ENCODE results near the gene CUL1.

Gene CUL1

DNA sequence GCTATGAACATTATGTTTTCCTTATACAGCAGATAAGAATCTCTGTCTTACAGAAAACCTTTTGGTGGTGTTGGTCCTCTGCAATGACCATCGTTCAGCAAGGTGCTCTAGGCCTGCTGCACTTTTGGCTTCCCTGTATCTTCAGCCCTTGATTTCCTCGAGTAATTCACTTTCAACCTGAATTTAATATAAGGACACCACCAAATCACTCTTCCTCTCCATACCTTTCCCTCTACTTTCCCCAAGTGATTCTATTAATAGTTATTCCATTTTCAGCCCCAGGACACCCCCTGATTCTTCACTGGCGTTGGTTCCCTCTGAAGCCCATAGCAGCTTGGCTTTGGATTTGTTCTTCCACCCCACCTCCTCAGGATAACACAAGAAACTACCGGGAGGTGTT lies 113.2 kb downstream of the CUL1 start:
- ATAC-seq, result no peak

DNA sequence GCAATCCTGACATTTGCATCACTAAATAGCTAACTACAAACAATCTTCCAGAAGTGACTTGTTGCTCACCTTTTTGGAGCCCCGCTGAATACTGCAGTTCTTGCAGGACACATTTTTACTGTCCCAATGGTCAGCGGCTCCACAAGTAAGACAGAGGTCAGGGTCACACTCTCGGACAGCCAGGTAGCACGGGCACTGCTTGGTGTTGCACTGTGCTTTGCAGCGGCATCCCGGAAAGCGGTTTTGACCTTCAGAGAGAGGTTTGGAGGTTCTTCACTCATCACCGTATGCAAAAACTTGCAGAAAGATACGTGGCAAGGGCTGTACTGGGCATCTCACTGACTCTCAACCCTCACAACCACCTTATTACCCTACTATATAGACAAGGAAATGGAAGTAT lies 115.2 kb downstream of the CUL1 start:
- ATAC-seq, result no peak

DNA sequence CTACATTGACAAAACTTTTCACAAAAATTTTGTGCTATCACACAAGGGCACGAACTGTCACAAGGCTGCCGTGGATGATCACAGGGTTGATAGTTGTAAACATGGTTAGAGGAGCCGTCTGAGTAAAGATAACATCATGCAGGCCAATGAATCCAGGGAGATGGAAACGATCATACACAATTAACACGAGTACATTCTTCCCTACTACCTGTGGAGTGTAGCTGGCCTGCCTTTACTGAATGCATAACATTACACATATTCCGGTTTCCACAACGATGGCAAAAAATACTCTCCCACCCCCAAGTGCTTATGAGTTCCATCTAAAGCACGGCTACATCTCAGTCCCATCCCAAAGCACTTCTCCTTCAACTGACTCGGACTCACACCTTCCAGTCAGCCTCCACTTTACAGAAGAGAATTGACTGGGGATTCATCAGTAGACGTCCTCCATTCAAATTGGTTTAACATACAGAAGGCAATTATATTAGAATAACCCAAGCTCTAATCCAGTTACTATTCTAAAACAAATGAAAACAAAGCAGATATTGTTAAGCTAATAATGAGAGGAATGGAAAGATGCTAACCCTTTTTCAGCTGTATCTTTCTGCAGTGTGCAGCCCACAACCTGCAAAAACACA lies 116.3 kb downstream of the CUL1 start:
- no peak for ATAC-seq

DNA sequence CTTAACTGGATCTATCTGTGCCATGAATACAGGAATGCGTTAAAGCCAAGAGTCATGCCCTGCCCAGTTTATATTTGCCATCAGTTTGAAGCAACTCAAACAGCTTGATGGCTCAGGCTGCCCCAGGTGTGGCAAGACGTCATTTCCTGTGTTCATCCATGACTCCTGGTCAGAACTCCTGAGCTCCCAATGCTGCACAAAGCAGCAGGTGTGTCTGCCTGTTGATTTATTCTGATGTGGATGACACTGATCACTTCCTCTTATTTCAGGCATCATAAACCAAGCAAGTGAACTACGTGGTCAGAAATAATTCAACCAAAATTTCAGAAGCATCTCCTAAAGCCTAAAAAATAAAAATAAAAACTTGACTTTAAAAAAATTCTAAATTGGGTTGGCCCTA lies 116.9 kb downstream of the CUL1 start:
- ATAC-seq, result no peak

DNA sequence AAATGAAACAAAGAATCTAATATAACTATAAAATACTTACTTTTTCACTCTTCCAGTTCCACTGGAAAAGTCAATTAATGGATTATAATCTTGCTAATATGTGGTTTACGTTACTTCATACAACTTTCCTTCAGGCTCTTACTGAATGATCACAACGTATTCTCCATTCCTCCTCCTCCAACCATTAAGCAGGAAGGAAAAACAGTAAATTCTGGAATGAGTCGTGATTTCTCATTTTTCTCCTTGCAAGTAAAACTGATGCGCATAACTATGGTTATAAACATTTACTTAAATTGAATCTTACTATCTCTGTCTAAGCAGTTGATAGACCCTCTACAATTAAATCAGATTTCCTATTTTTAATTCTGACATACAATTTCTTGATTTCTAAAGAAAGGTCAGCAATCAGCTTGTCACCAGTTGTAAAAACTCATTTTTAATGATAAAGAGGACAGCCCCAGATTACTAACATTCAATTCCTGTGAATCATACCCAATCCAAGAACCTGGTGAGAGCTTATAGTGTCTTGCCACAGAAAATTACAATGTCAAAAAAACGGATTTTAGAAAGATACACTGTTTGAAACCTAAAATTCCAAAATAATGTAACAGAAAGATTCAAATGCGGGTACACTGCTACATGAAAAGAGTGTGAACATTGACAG lies 121.1 kb downstream of the CUL1 start:
- no peak for ATAC-seq

DNA sequence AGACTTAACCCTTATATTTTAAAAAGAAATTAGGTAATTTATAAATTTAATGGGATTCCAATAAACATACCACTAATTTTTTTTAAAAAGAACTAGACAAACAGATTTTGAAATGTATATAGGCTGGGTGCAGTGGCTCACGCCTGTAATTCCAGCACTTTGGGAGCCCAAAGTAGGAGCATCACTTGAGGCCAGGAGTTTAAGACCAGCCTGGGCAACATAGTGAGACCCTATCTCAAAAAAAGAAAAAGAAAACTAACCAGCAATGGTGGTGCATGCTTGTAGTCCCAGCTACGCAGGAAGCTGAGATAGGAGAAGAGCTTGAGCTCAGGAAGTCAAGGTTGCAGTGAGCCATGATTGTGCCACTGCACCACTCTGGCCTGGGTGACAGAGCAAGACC lies 122.7 kb downstream of the CUL1 start:
- no peak for ATAC-seq

DNA sequence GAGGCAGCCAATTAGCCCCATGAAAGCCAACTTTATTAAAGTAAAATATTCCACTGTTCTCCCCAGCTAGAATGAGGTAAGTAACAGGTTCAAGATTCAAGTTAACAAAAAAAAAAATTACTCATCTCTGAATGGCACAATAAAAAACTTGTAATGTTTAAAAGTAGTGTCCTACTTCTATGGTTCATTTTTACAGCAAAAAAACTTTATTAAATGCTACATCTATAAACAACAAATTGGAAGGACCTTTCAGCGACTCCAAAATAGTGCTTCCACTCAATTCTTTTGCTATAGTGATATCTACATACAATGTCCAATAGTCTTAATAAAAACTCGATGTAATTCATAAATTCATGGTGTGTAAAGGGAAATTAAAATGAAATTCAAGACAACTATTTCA lies 126.2 kb downstream of the CUL1 start:
- ATAC-seq, result no peak

DNA sequence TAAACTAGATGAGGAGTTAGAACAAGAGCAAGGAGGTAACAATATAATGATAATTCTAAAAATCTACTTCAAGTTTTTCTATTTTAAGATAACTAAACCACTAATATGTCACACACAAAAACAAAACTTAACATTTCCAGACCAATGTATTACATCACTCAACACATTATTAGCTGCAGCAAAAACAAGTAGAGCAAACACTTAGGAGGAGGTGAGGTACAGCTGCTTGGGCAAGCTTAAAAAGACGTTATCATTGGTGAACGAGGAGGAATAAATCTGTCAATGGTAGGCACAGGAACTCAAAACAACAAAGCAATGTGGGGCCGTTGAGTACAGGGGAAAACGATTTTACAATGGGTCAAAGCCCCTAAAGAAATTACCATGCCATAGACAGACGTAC lies 126.6 kb downstream of the CUL1 start:
- no peak for ATAC-seq

DNA sequence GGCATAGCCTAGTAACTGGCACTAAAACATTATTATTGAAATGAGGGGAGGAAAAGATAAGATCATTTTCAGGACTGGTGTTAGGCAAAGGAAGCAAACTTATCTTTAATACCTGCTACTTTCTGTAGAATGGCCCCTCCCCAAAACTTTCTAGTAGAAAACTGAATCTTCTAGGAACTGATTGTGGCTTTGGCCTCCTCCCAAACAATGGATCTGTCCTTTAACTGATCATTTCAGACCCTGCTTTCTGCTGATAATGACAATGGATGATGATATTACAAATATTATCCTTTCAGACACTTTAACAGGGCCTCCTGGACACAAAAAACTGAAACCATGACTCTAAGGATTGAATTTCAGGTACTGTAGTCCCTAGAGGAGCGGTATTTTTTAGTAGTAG lies 130.3 kb downstream of the CUL1 start:
- no peak for ATAC-seq

DNA sequence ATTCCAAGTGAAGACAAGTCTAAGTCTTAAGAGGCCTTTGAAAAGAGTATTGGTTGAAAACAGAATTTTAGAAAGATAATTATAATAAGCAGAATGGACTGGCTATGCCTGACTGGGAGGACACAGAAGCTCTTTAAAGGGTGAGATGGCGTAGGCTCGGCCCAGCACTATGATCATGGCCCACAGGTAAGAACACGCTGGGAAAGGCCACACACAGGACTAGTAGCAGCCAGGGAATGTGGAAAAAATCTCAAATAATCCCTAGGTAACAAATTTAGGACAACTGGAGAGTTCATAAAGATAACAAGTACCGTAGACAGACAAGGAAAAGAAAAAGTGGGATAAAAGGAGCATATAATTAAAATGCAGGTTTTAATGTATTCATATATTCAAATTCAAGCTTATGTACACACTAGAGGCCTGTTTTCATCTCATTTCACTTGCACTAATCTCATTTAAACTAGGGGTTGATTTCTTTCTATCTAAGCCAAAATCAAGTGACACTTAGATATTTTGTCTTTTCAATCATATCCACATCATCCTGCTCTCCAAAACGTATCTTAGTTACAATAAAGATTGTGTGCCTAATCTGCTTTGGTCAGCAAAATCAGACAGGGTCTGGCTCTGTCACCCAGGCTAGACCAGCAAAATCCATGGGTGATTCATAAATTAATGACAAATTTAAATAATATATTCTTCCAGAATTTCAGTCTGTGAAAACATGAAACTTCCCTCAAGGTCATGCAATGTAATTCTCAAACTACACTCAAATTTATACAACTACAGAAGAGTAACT lies 132.4 kb downstream of the CUL1 start:
- no peak for ATAC-seq

DNA sequence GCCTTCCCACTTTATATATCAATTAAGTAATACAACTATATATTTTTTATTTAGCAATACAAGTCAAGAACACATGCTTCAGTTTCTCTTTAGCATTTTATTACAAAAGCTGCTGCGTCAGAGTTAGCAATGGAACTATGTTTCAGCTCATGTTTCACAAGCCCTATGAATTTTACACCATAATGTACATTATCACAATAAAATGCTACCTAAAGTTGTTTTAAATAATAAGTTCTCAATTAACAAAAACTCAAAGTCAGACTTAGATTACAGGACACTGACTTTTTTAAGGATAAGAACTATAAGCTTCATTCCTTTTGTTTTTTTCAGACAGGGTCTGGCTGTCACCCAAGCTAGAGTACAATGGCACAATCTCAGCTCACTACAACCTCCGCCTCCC lies 133.1 kb downstream of the CUL1 start:
- no peak for ATAC-seq

DNA sequence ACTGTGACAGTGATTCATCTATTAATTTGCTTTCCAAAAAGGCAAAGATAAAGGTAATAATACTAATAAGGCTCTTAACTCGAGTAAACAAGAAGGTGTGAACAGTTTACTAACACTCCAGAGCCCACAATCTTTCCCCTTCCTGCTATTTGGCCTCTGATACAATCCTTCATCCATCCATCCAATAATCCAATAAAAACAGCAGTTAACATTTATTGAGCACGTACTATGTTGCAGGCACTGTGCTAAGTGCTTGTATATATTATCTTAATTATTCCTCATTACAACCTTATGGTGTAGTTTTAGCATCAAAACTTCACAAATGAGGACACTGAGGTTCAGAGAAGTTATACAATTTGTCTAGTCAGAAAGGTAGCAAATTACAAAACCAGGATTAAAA lies 135.9 kb downstream of the CUL1 start:
- no peak for ATAC-seq

DNA sequence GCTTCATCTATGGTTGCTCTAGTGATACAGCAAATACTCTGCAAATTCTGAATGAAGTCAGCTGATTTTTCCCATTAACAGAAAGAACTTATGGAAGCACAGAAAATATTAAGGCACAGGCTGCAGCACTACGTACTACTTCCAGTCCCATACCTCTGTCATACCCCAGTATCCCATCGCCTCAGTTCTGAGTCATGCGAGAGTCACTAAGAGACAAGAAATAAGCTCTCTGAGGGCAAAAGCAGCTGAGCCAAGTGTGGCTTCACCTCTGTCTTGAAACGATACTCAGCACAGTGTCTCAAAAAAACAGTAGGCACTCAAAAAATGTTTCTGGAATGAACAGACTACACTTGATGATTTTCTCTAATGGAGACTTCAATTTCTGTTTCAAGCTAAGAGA lies 137.2 kb downstream of the CUL1 start:
- no peak for ATAC-seq

DNA sequence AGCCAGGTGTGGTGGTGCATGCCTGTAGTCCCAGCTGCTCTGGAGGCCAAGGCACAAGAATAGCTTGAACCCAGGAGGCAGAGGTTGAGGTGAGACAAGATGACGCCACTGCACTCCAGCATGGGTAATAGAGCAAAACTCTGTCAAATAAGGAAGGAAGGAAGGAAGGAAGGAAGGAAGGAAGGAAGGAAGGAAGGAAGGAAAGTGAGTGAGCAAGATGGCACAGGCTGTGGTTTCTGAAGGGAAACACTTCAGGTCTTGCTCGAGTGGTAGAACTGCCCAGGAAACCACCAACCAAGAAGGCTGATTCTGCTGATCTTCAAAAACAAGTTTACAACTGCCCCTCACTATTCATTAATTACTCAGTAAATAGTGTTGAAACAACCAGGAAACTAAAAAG lies 140.2 kb downstream of the CUL1 start:
- no peak for ATAC-seq

DNA sequence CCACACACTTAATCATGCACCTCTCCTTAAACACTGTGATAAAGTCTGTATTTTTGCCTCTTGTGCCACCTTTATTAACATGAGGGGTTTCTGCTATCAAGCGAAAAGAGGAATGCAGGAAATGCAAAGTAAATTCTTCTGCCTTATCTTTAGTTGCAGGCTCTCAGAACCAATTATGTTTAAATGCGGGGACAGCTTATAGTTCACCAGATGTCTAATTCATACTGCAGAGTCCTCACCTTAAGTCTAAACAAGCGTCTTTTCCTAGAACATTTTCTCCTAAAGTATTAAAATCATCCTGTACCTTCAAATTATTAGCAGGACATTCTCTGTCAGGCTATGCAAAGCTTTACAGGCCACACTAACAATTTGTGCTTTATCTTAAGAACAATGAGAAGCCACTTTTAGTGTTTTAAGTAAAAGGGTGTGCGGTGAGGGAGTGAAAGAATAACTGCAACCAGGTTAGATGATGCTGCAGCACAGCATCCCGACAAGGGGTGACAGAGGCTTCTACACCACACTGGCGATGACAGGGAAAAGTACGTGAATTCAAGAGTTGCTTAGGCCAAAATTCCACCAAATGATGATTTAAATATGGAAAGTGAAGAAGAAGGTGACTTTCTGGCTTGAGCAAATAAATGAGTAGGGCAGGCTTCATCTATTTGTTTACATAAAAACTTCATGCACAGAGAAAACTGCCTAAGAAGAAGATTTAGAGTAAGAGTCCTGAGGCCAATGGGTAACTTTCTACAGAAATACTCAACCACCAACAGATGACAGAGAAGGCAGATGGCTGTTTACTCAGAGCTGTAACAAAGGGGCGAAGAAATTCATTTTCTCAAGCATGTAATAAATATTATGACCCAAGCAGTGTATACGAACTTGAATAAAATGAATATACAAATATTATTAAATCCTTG lies 149.4 kb downstream of the CUL1 start:
- no peak for ATAC-seq

DNA sequence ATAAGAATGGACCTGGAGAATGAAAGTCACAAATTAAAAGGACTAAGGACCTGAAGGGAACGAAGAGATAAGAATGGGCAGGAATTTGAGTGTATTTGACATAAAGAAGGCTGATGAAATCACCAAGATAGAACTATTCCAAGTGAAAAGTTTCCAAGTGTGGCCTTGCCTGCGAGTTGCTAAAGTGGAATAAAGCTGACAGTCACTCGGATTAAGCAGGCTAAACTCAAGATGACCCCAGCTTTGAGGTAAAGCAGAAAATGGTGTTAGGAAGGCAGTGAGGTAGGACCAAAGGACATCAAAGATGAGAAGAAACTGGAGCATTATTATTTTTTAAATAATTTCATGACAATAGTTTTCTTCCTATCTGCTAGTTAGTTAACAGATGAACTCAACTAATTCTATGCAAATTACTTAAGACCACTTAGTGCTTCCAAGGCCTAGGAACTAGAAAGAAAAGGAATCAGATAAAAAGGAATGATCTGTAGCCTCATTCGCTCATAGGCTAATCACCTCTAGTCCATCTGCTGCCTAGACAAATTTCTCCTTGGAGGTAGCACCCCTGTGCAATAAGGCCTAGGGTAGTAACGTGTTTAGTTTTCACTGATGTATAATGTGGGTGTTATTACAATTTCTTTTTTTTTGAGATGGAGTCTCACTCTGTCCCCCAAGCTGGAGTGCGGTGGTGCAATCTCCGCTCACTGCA lies 150.8 kb downstream of the CUL1 start:
- no peak for ATAC-seq

DNA sequence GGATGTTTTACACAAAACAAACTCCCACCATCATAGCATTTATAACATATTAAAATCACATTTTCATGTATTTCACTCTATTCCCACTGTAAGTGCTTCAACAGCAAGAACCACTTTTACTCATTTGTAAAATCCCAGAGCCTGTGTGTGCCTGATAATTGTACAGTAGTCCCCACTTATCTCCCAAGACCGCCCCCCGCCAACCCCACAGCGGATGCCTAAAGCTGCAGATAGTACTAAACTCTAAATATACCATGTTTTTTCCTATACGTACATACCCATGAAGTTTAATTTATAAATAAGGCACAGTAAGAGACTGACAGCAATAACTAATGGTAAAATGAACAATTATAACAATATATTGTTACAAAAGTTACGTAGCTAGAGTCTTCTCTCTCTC lies 151.9 kb downstream of the CUL1 start:
- no peak for ATAC-seq

Data from activated CD4-positive, CD25-positive, alpha-beta regulatory T cell treated with anti-CD3 and anti-CD28 coated beads, Interleukin-2, amount 50 U/mL, for 24 hours (primary cell).